HEK293T (cell line): Measurements from ENCODE around the gene RPL6.
"Not testable (repeated sequence)": the region's sequence is repeated elsewhere in the genome, so short reads cannot be mapped to it uniquely, and the experiment has no call there.

ENCODE experiments used
- CTCF ChIA-PET: fragments of 350-600 bp; formaldehyde crosslinking; extraction: SDS; loops from one replicate; lab custom pipeline; 2021; ENCODE audit warnings: antibody characterized with exemption, inconsistent platforms; lab: Yijun Ruan, JAX
- POLR2A ChIA-PET: fragments of 350-600 bp; formaldehyde crosslinking; extraction: SDS; loops from one replicate; lab custom pipeline; 2020; ENCODE audit warnings: antibody characterized with exemption, inconsistent platforms; lab: Yijun Ruan, JAX
- DNase-seq: peaks from one replicate; pipeline ENCODE4 v3.0.0; 2012; ENCODE audit warnings: mixed read lengths; ENCODE audit errors: extremely low spot score
- ARNT ChIP-seq: fragments of 450-650 bp; IDR thresholded peaks from 2 replicates; pipeline ENCODE4 v1.6.1; 2017; ENCODE audit warnings: mild to moderate bottlenecking
- BHLHE40 ChIP-seq: fragments of 450-650 bp; IDR thresholded peaks from 2 replicates; pipeline ENCODE4 v1.6.1; 2016; ENCODE audit warnings: mild to moderate bottlenecking, moderate library complexity, borderline replicate concordance
- CTBP1 ChIP-seq: fragments of 450-650 bp; IDR thresholded peaks from 2 replicates; pipeline ENCODE4 v1.6.1; 2016; ENCODE audit warnings: borderline replicate concordance
- ELF4 ChIP-seq: fragments of 450-650 bp; IDR thresholded peaks from 2 replicates; pipeline ENCODE4 v1.6.1; 2017; ENCODE audit warnings: antibody characterized with exemption
- FOXA1 ChIP-seq: fragments of 450-650 bp; IDR thresholded peaks from 2 replicates; pipeline ENCODE4 v1.6.1; 2016; ENCODE audit warnings: mild to moderate bottlenecking
- FOXK2 ChIP-seq: fragments of 450-650 bp; IDR thresholded peaks from 2 replicates; pipeline ENCODE4 v1.6.1; 2016; ENCODE audit warnings: mild to moderate bottlenecking
- FOXM1 ChIP-seq: fragments of 450-650 bp; IDR thresholded peaks from 2 replicates; pipeline ENCODE4 v1.6.1; 2017; ENCODE audit warnings: mild to moderate bottlenecking, borderline replicate concordance
- HDGF ChIP-seq: fragments of 450-650 bp; IDR thresholded peaks from 2 replicates; pipeline ENCODE4 v1.6.1; 2017; ENCODE audit warnings: antibody characterized with exemption, borderline replicate concordance
- L3MBTL2 ChIP-seq: fragments of 450-650 bp; conservative IDR thresholded peaks from 2 replicates; pipeline ENCODE4 v1.6.1; 2016; ENCODE audit warnings: mild to moderate bottlenecking
- LEF1 ChIP-seq: fragments of 450-650 bp; IDR thresholded peaks from 2 replicates; pipeline ENCODE4 v1.6.1; 2017; ENCODE audit warnings: mild to moderate bottlenecking, borderline replicate concordance
- NFRKB ChIP-seq: fragments of 450-650 bp; IDR thresholded peaks from 2 replicates; pipeline ENCODE4 v1.6.1; 2016; ENCODE audit warnings: mild to moderate bottlenecking, moderate library complexity
- PKNOX1 ChIP-seq: fragments of 450-650 bp; IDR thresholded peaks from 2 replicates; pipeline ENCODE4 v1.6.1; 2016
- SP1 ChIP-seq: fragments of 450-650 bp; IDR thresholded peaks from 2 replicates; pipeline ENCODE4 v1.6.1; 2017
- SUZ12 ChIP-seq: fragments of 450-650 bp; IDR thresholded peaks from 2 replicates; pipeline ENCODE4 v1.6.1; 2016; ENCODE audit warnings: mild to moderate bottlenecking
- TARDBP ChIP-seq: fragments of 450-650 bp; IDR thresholded peaks from 2 replicates; pipeline ENCODE4 v1.6.1; 2016
- ZNF384 ChIP-seq: fragments of 450-650 bp; IDR thresholded peaks from 2 replicates; pipeline ENCODE4 v1.6.1; 2016

RPL6 gene

GRCh38 chr12:112447106-112447505 is 37.7 kb upstream of the RPL6 start:
- no peak for DNase-seq
- ChIA-PET CTCF (interaction anchor here (0.7 kb wide), 1 partner anchor 26 kb away, joined by 4 read pairs; no protein-coding TSS in a partner anchor), POLR2A (no interaction called here)
- TF ChIP-seq BHLHE40: no peak

GRCh38 chr12:112446008-112446725 is 36.8 kb upstream of the RPL6 start:
- ChIA-PET CTCF (interaction anchor here (0.6 kb wide), 1 partner anchor 17 kb away, joined by 3 read pairs; no protein-coding TSS in a partner anchor), POLR2A (no interaction called here)
- no peak for DNase-seq
- no peak for TF ChIP-seq FOXM1
- no peak for TF ChIP-seq TARDBP
- TF ChIP-seq FOXA1: no peak
- TF ChIP-seq FOXK2: no peak
- no peak for TF ChIP-seq NFRKB
- no peak for TF ChIP-seq L3MBTL2
- no peak for TF ChIP-seq PKNOX1
- no peak for TF ChIP-seq ELF4
- no peak for TF ChIP-seq CTBP1
- no peak for TF ChIP-seq SUZ12
- no peak for TF ChIP-seq ARNT
- TF ChIP-seq LEF1: no peak
- no peak for TF ChIP-seq SP1
- TF ChIP-seq BHLHE40: no peak
- no peak for TF ChIP-seq HDGF
- no peak for TF ChIP-seq ZNF384

- ChIA-PET CTCF (no interaction called here), POLR2A (no interaction called here)
- TF ChIP-seq ARNT (no peak), PKNOX1 (no peak), LEF1 (no peak), ELF4 (no peak), HDGF (no peak), CTBP1 (no peak), SP1 (no peak), BHLHE40 (no peak), FOXM1 (no peak), FOXA1 (no peak), FOXK2 (no peak), SUZ12 (no peak)
- no peak for DNase-seq
These were observed 34.5 kb upstream of the RPL6 start for GRCh38 chr12:112443916-112444315.

GRCh38 chr12:112440653-112441052 is 31.2 kb upstream of the RPL6 start:
- POLR2A ChIA-PET, CTCF ChIA-PET: not testable (repeated sequence)

GRCh38 chr12:112439769-112440168 is 30.4 kb upstream of the RPL6 start:
- no peak for DNase-seq
- TF ChIP-seq HDGF (no peak), ARNT (no peak), CTBP1 (no peak), SP1 (no peak), BHLHE40 (no peak), LEF1 (no peak), ELF4 (no peak), SUZ12 (no peak), FOXM1 (no peak), FOXK2 (no peak), PKNOX1 (no peak), FOXA1 (no peak)
- POLR2A ChIA-PET: no interaction called here
- CTCF ChIA-PET: no interaction called here

More at GRCh38 chr12:112440653-112441052, 31.2 kb upstream of the RPL6 start:
- not testable (repeated sequence) for DNase-seq

- CTCF ChIA-PET, POLR2A ChIA-PET, DNase-seq: not testable (repeated sequence)
These were observed 29.2 kb upstream of the RPL6 start for GRCh38 chr12:112438645-112439044.

- no peak for TF ChIP-seq BHLHE40
- TF ChIP-seq TARDBP: no peak
- no peak for TF ChIP-seq ARNT
- no peak for TF ChIP-seq FOXA1
- no peak for TF ChIP-seq FOXK2
- no peak for TF ChIP-seq SP1
- no peak for TF ChIP-seq ZNF384
- no peak for TF ChIP-seq FOXM1
- TF ChIP-seq PKNOX1: no peak
- no peak for TF ChIP-seq CTBP1
- no peak for TF ChIP-seq L3MBTL2
- TF ChIP-seq LEF1: no peak
- no peak for TF ChIP-seq SUZ12
- DNase-seq: no peak
- ChIA-PET POLR2A (no interaction called here), CTCF (no interaction called here)
These were observed 24.1 kb upstream of the RPL6 start for GRCh38 chr12:112433551-112433950.
